Ovary (tissue), 3 donors: ENCODE results near the gene SH2D4B.

Source experiments
- CTCF ChIP-seq, 3 donors: fragments of 450-650 bp in 2 of 3; fragments of 200-600 bp in 1 of 3; IDR thresholded peaks; one replicate each; pipeline versions ENCODE4 v1.5.1 to v1.8.0; 2016 to 2022; ENCODE audit warnings: antibody characterized with exemption in 3 of 3, mild to moderate bottlenecking in 1 of 3
- EP300 ChIP-seq: sonication (generic); formaldehyde crosslinking; IDR thresholded peaks from one replicate; pipeline ENCODE4 v1.6.1; 2017; ENCODE audit warnings: antibody characterized with exemption
- POLR2A ChIP-seq: fragments of 450-650 bp; IDR thresholded peaks from one replicate; pipeline ENCODE4 v1.6.1; 2017; ENCODE audit warnings: antibody characterized with exemption, mild to moderate bottlenecking, moderate library complexity
- donor health status: DM: no; HTN: no; CAD: no.

GRCh38 chr10:80681142-80681541, 143.4 kb downstream of the SH2D4B start:
- TF ChIP-seq CTCF (IDR thresholded peaks at IDR 0.05) (no peak), EP300 (no peak), POLR2A (no peak)
